ENCODE measurements around the gene GPC6.

Gene GPC6

DNA sequence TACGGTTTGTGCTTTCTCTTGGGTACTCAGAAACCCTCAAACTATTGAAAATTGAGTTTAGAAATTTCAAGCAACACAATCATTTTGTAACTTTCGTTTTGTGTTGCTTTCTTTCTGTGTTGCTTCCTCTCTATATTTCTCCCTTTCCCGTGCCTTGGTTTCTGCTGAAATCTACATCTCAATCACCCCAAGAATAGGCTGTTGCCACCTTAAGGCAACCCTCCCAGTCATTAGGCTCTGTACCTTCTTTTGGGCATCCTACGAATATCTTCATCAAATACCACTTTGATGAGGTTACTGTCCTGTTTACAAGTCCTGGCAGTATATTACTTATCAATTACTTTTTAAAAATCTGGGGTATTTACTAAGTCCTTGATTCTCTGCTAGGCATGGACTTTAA is 621.6 kb downstream of the GPC6 start:
- DNase-seq (ENCODE audit: low spot score) = peak; percentile 22

DNA sequence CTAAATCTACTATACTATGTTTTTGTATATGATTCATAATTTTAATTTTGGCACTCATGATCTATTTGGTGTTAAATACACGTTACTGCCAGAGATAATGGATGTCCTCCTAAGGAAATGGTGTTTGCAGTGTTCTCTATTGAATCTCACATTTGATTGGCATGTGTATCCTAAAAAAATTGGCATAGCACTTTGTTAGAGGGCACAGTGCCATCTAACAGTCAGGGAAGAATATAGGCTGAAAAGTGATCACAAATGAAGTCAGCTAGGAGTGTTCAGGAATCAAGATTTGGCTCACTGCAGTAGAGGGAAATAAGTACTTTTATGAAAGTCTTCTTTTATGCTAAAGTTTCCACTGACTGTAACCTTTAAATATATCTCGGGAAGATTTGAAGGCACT is 624.6 kb downstream of the GPC6 start:
- no peak for DNase-seq (ENCODE audit: low spot score)

DNA sequence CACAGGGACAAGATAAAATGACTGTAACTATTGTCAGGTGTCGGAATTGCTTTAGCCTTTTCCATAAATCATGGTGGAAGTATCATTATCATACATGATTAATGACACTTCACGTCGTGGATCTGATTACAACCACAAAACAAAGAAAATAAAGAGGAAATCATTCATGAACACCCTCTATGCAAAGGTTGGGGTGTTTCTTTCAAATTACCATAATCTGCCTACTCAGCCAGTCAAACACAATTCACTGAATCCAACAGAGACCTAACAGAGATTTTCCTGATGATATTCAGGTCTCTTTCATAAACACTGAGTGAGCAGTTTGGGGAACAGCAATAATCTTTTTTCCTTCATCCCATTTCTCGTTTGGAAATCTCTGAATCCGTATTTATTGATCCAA is 627.3 kb downstream of the GPC6 start:
- DNase-seq (ENCODE audit: low spot score) = no peak

DNA sequence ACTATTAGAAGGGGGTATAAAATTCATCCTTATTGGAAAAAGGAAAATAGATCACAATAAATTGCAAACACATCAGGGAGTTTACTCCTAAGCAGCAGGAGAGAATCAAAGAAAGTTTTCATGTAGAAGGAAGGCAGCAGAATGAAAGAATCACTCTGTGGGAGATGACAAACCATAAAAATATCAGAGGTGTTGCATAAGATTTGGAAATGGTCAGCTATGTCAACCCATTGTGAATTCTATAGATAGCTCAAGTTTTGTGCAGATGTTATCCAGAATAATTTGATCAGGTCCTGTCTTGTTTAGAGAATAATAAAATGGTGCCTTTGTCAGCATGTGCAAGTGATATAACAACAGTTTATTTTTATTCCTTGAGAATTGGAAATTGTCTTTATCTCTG is 630.5 kb downstream of the GPC6 start:
- no peak for DNase-seq (ENCODE audit: low spot score)

DNA sequence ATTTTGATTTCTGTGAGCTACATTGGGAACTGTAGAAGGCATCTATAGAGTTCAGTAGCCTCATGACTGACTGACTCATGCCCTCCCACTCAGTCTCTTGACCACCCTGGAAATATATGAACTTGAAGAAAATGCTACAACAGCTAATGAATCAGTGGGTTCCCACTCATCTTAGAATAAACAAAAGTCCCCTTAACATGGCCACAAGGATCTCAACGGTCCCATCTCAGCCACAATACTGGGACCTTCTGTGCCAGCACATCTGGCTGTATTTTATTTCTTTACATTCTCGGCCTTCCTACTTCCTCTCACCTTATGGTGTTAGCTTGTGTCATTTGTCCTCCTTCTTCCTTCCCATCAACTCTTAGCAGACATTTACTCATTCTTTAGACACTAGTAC is 633.1 kb downstream of the GPC6 start:
- DNase-seq (ENCODE audit: low spot score) = no peak

DNA sequence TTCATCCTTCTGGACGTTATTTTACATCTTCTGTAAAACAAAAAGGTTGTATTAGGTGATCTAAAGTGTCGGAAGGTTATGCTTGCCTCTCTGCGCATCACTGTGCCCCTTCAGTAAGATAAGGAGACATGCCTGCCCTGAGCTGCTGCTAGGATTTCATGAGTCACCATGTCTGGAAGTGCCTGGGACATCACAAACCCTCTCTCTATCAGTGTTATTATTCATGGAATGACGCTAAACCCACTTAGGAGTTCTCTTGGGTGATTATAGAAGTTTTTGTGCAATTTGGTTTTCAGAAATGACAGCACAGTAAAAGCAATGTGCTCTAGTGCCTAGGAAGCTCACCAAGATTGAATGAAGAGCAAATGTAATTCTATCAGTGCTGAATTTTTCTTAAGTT is 635.2 kb downstream of the GPC6 start:
- DNase-seq (ENCODE audit: low spot score) = no peak

DNA sequence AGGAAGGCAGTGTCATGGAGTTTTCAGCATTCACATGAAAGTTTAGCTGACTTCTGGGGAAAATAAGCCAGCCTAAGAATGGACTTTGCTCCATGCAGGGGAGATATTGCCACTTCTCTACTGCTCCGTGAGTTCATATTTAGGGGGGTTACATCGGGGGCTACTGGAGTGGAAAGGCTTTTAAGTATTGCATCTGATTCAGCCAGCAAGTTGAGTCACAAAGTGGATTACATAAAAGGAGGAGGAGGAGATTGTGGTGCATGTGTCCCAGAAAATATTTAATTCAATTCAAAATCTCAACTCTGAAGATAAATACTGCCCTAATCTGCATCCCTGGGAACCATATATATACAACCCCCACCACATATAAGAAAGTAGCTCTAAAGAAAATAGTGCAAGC is 635.7 kb downstream of the GPC6 start:
- no peak for DNase-seq (ENCODE audit: low spot score)

DNA sequence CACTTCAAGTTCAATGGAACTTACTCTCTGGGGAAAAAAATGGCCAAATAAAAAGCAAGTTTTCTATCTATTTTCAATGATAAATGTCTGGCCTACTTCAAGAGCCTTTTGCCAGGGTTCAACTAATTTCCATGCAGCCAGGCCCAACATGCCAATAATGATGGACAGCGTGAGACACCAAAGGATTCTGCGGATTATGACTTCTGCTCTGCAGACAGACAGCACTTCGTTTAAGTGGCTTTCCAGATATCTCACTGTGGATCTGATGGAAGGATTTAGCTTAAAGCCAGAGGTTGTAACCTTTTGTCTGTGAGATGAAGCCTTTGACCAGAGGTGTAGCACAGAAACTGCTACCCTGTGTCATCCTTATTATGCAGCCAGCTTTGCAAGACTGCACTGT is 638.6 kb downstream of the GPC6 start:
- DNase-seq (ENCODE audit: low spot score) = no peak

DNA sequence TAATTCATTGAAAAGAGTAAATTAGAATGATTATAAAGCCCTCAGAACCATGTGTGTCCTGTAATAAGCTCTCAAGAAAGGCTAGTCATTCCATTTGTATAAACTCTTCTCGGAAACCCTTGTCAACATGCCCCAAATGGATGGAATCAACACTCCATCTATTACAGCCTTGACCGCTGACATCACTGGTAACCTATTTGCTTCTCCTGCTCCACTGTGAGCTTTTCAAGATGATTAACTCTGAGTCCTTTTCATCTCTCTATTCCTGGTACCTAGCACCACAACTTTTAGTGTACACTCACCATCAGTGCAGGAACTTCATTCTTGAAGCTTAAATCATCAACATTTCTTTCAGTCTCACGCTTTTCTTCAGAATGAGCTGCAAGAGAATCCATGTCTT is 640.9 kb downstream of the GPC6 start:
- no peak for DNase-seq (ENCODE audit: low spot score)

DNA sequence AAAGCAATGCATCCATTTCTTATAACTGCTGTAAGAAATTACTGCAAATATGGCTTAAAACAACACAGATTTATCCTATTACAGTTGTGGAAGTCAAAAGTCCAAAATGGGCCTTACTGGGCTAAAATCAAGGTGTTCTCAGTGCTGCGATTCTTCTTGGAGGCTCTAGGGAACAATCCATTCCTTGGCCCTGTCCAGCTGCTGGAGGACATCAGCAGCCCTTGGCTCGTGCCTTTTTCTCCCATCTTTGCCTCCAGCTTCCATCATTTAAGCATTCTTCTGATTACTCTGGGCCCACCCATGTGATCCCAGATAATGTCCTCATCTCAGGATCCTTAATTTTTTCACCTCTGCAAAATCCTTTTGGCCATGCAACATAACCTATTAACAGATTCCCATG is 645.8 kb downstream of the GPC6 start:
- DNase-seq (ENCODE audit: low spot score) = no peak

DNA sequence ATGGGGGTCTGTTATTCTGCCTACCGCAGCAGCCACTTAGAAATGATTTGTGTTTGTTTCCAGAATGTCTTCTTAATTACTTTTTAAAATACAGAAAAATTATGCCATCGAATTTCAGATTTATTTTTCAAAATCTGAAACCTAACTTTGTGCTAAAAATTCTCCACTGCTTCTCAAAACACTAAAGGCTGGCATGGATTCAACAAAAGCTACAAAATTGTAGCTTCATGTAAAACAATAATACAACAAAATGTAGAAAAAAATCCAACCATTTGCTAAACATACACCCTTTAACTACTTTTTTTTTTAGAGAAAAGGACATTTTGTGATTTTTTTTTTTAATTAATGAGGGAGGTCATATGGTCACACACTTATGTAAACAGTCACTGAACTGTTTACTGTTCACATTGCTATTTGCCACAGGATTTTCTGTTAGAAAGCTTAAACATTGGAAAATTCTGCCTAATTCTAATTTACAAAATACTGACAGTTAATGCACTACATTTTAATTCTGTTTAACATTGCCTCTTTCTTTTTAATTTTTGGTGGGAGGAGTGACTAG is 646.3 kb downstream of the GPC6 start:
- DNase-seq (ENCODE audit: low spot score) = no peak

DNA sequence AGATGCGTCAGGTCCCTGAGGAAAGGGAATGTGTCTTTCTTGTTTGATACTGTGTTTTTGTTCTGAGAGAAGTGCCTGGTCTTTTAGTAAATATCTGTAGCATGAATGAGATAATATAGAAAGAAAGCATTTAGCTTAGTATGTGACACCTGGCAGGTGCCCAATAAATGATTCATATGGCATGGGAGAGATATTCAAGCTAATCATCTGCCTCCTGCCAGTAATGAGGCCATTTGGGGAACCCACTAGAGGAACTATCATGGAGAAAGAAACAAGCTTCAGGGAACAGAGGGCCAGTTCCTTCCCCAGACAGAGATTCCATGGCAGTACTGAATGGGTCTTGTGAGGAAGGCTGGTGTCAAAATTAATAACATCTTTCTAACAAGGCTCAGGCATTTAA is 648.9 kb downstream of the GPC6 start:
- DNase-seq (ENCODE audit: low spot score) = no peak

DNA sequence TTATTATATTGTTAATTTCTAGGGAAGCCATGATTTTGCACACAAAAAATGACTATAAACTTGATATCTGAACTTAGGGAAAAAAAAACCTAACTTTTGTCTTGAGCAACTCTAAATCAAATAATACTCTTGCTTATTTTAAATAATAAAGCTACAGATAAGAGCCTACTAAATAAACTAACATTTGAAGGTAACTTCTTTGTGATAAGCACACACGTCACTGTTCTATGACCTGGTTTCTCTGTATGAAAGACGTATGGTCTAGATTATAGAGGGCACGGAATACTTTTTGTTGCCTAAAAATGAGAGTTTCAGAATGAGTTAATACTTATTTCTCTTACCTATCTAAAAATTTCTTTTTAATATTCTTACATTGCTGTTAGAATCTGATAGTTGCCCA is 649.6 kb downstream of the GPC6 start:
- no peak for DNase-seq (ENCODE audit: low spot score)

DNA sequence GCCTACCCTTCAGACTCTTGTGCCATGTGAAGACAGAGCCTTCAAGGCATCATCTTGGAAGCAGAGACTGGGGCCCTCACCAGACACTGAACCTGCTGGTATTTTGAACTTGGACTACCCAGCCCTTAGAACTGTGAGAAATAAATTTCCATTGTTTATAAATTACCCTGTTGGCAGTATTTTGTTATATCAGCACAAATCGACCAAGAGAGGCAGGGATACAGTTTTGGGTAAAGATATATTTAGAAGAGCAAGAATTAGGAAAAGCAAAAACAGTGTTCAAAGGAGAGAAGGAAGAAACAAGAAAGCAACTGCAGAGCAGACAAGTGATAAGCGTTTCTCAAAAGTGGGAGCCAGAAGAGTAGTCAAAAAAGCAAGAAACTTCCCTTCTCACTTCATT is 652.1 kb downstream of the GPC6 start:
- no peak for DNase-seq (ENCODE audit: low spot score)

DNA sequence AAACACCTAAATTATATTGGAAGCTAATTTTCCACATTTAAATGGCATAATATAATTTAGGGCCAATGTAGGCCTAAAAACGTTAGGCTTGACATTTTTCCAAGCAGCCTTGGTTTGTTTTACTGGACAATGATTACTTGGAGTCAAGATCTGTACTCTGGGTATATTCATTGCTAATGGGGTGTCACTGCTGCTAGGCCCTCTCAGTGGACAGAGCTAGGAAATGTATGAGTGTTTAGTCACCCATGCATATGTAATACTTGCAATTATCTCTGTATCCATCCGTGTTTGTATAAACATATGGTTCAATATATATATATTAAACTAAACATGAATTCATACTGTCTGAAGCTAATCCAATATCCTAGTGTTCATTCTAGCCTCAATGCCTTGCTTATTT is 654.8 kb downstream of the GPC6 start:
- DNase-seq (ENCODE audit: low spot score) = no peak

DNA sequence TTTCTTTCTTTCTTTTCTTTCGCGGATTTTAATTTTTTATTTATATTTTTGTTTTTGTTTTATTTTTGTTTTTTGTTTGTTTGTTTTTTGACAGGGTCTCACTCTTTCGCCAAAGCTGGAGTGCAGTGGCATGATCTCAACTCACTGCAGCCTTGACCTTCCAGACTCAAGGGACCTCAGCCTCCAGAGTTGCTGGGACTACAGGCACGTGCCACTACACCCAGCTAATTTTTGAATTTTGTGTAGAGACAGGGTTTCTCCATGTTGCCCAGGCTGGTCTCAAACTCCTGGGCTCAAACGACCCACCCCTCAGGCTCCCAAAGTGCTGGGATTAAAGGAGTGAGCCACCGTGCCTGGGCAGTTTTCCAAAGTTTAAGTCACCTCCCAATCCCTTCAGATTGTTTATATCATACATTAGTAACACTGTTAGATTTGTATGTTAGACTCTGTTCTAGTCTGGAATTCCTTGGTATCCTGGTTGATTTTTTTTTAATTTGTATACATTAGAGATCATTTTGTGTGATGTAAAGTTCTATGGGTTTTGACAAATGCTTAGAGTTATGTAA is 655.6 kb downstream of the GPC6 start:
- DNase-seq (ENCODE audit: low spot score) = no peak

DNA sequence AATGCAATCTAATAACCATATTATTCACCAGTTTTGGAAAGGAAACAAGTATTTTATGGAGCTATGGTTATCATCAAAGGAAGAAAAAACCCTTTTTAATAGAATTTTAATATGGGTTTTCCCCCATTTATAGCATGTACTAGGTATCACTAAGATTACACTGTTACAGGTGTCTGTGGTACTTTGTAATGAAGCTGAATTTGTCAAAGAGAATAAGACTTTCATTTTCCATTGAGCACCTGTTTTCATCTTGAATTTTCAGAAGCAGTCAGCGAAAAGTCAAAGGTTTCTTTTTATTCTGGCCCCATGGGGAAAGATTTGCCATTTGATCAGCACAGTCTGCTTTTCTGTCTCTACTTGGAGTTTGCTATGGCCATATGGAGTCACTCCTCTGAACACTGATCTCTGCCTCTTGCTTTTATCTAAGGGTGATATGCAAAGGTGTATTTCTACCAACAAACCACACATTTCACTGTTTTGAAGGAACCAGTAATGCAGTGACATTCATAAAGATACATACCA is 662.9 kb downstream of the GPC6 start:
- no peak for DNase-seq (ENCODE audit: low spot score)

DNA sequence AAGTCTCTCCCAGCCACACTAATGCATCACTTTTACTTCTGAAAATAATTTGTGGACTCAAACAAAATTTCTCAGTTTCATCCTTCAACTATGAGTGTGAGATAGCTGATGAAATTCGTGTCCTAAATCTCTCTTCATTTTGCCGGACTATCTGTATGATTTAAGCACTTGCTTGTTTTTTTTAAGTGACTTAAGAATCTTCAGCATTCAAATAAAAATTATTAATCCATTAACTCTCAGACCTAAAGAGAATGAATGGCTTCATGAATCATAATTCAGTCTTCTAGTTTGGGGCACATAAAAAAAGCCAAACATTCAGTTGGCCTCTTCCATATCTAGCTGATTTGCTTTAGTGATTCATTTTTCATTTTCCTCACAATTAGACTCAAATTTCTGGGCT is 673.4 kb downstream of the GPC6 start:
- DNase-seq (ENCODE audit: low spot score) = no peak

DNA sequence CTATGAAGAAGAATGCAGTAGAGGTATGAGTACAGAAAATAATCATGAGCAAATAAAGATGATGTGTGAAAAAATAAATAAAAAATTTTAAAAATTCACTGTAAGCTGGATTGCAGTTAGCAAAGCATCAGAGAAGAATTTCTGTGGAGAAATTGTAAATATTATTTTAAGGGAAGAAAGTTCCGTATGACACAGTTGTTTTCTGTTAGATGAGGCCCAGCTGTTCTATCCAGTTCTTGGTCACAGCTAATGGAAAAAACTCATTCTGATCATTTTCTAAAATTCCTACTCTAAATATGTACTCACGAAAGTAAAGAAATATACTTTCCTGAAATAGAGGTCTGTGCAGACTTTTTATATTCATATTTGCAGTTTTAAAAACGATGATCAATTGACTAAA is 674.1 kb downstream of the GPC6 start:
- no peak for DNase-seq (ENCODE audit: low spot score)

DNA sequence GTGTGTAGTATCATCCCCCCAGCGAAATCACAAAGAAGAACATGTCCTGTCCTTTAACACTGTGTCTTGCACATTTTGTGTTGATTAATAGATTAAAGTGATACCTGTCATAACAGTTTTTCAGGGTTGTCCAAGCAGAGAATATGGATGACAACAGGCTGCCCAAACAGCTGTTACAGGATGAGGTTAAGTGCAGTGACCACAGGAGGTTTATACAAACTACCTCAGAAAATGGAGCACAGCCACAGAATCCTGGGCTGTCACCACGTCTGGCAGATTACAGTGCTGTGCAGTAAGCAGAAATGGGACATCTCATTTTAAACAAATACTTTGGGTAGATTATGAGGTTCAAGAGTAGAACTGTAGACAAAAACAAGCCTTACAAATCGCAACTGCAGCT is 677.3 kb downstream of the GPC6 start:
- no peak for DNase-seq (ENCODE audit: low spot score)

DNA sequence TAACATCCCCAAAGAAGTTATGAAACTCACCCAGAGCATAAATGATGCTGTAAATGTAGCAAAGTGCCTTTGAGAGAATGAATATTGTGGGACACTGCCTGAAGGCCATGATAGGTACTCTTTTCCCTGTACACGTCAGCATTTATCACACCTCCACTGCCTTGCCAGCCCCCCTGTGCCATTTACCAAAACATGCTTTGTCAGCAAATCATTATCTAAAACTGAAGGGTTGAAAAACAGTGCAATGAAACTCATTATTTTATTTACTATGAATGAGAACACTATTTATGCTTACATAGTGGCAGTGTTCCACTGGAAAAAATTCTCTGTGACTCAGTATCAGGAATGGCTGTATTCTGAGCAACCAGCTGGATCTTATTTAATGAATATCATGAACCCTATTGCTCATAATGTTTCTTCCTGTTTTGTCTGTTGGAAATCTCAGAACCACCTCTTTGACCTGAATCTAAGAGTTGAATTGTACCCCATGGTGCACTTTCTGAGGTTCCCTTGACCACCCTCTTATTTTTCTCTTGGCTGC is 688.7 kb downstream of the GPC6 start:
- no peak for DNase-seq (ENCODE audit: low spot score)

DNA sequence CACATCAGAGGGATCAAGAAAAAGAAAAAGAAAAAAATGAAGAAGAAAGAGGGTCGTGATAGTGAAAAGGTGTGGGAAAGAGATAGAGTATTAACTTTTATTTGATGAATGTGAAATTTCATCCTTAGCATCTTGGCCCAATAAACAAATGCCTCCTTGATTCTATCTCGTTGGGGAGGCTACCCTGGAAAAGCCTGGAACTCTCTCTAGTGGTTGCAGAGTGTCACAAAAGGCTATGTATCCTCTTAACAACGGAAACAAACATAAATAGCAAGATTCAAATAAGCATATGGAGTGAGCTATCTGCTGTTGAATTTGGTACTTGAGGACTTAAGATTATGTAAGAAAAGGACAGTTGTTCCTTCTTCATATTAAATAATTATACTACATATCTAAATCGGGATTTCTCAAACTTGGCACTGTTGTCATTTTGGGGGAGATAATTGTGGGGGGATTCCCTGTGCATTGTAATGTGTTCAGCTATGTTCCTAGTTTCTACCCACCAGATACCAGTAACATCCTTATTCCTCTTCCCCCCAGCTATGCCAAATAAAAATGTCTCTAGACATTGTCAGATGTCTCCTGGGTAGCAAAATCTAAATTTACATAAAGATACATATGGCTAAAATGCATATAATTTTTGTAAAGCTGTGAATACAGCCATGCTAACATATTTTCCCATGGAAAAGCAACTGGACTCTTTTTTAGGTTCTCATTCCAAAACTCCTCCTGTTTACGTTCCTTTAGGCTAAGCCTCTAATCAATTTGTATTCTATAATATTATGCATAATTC is 695.7 kb downstream of the GPC6 start:
- no peak for DNase-seq (ENCODE audit: low spot score)

DNA sequence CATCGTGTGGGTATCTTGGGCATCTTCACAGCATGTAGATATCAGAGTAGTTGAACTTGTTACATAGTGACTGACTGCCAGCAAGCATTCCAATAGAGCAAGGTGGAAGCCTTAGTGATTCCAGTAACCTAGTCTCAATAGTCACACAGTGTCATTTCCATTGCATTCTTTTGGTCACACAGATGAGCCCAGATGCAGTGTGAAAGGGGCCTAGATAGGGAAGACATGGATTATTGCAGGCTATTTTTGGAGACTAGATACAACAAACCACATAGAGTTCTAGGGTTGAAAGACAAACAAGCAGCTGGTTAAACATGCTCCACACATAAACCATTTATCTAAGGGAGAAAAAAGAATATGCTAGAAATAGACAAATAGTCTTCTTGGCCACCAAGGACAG is 699.4 kb downstream of the GPC6 start:
- no peak for DNase-seq (ENCODE audit: low spot score)

Measured in activated CD4-positive, alpha-beta T cell treated with anti-CD3 and anti-CD28 coated beads, Interleukin-2, Interleukin-4, amounts not matched to agents 100 ng/mL and 50 ng/mL, durations not matched to agents 16 hours and 8 hours (primary cell).